Measurements from ENCODE around the gene ATRIP. TPM values are rescaled to one million over a fixed set of nuclear protein-coding genes. Genes with fewer than 3 reads are reported as not detected.

The ATRIP gene
- total RNA-seq, 1 experiment from 2014 or later = 16.1 TPM

GRCh38 chr3:48416091-48416505, 30.4 kb upstream of the ATRIP start:
- BruUV-seq (replicated peaks) = no TSS peak
- Histone ChIP-seq H3K4me3 (ENCODE audit: low read length) (no peak overlapping the region), H3K27me3 (ENCODE audit: low read length) (no peaks in the 10 kb centered on the region), H3K9me3 (ENCODE audit: low read length) (no peaks in the 10 kb centered on the region), H3F3A (ENCODE audit: low read length, unreplicated experiment) (no peaks in the 10 kb centered on the region), H4K20me1 (ENCODE audit: low read length) (no peaks in the 10 kb centered on the region), H3K9ac (ENCODE audit: low read length) (no peak overlapping the region), H2AFZ (ENCODE audit: low read length) (no peak overlapping the region), H3K4me1 (ENCODE audit: insufficient read depth, low read length) (no peaks in the 10 kb centered on the region), H3K9me2 (replicated peaks; ENCODE audit: low read length) (no peaks in the 10 kb centered on the region), H3K4me2 (ENCODE audit: low read length) (no peak overlapping the region), H3K27ac (ENCODE audit: low read length) (no peak overlapping the region), H3K36me3 (ENCODE audit: low read depth, low read length) (no peaks in the 10 kb centered on the region), H3K79me2 (ENCODE audit: low read length) (no peaks in the 10 kb centered on the region)
- ChIA-PET POLR2A (ENCODE audit: unreplicated experiment) (no interaction called here), CTCF (no interaction called here)
- TF ChIP-seq EZH2 (IDR thresholded peaks at IDR 0.05; ENCODE audit: low read length, unreplicated experiment) = no peak
- TF ChIP-seq CTCF (conservative IDR thresholded peaks at IDR 0.05; ENCODE audit: low read depth, low read length) = no peak
- no peak for TF ChIP-seq EZH2phosphoT487 (IDR thresholded peaks at IDR 0.05; ENCODE audit: borderline replicate concordance, low read length)
- intact Hi-C loops (cut with micrococcal nuclease) = no loop called here
- DNase-seq = no peak
- no peak for ATAC-seq

GRCh38 chr3:48416546-48416945, 30.0 kb upstream of the ATRIP start:
- DNase-seq (no peak), ATAC-seq (no peak)
- Histone ChIP-seq H3K9me2 (replicated peaks; ENCODE audit: low read length) (no peaks in the 10 kb centered on the region), H3K9me3 (ENCODE audit: low read length) (no peaks in the 10 kb centered on the region), H4K20me1 (ENCODE audit: low read length) (no peaks in the 10 kb centered on the region), H3K27ac (ENCODE audit: low read length) (no peak overlapping the region), H3K4me1 (ENCODE audit: insufficient read depth, low read length) (no peaks in the 10 kb centered on the region), H3K4me2 (ENCODE audit: low read length) (no peak overlapping the region), H3K36me3 (ENCODE audit: low read depth, low read length) (no peaks in the 10 kb centered on the region), H3K9ac (ENCODE audit: low read length) (no peak overlapping the region), H3K4me3 (ENCODE audit: low read length) (no peak overlapping the region), H3K79me2 (ENCODE audit: low read length) (no peaks in the 10 kb centered on the region), H3K27me3 (ENCODE audit: low read length) (no peaks in the 10 kb centered on the region), H2AFZ (ENCODE audit: low read length) (no peak overlapping the region), H3F3A (ENCODE audit: low read length, unreplicated experiment) (no peaks in the 10 kb centered on the region)
- TF ChIP-seq EZH2phosphoT487 (IDR thresholded peaks at IDR 0.05; ENCODE audit: borderline replicate concordance, low read length) = no peak
- TF ChIP-seq EZH2 (IDR thresholded peaks at IDR 0.05; ENCODE audit: low read length, unreplicated experiment) = no peak
- no peak for TF ChIP-seq CTCF (conservative IDR thresholded peaks at IDR 0.05; ENCODE audit: low read depth, low read length)
- BruUV-seq (replicated peaks) = no TSS peak
- CTCF ChIA-PET = no interaction called here
- POLR2A ChIA-PET (ENCODE audit: unreplicated experiment) = no interaction called here
- intact Hi-C loops (cut with micrococcal nuclease) = no loop called here

- ATAC-seq (no peak), DNase-seq (no peak)
- no peak overlapping the region for H3K4me2 ChIP-seq (ENCODE audit: low read length)
- no peak overlapping the region for H3K9ac ChIP-seq (ENCODE audit: low read length)
- intact Hi-C loops (cut with micrococcal nuclease) = no loop called here
- H3F3A ChIP-seq (ENCODE audit: low read length, unreplicated experiment) = no peaks in the 10 kb centered on the region
- H3K4me1 ChIP-seq (ENCODE audit: insufficient read depth, low read length) = no peaks in the 10 kb centered on the region
- POLR2A ChIA-PET (ENCODE audit: unreplicated experiment) = no interaction called here
- no peaks in the 10 kb centered on the region for H3K36me3 ChIP-seq (ENCODE audit: low read depth, low read length)
- H3K27ac ChIP-seq (ENCODE audit: low read length) = no peak overlapping the region
- no peak overlapping the region for H3K4me3 ChIP-seq (ENCODE audit: low read length)
- no peak for TF ChIP-seq EZH2phosphoT487 (IDR thresholded peaks at IDR 0.05; ENCODE audit: borderline replicate concordance, low read length)
- no peak for TF ChIP-seq EZH2 (IDR thresholded peaks at IDR 0.05; ENCODE audit: low read length, unreplicated experiment)
- H4K20me1 ChIP-seq (ENCODE audit: low read length) = no peaks in the 10 kb centered on the region
- no peaks in the 10 kb centered on the region for H3K9me2 ChIP-seq (replicated peaks; ENCODE audit: low read length)
- no TSS peak for BruUV-seq (replicated peaks)
- no peaks in the 10 kb centered on the region for H3K27me3 ChIP-seq (ENCODE audit: low read length)
- CTCF ChIA-PET = no interaction called here
- no peak overlapping the region for H2AFZ ChIP-seq (ENCODE audit: low read length)
- H3K79me2 ChIP-seq (ENCODE audit: low read length) = no peaks in the 10 kb centered on the region
- H3K9me3 ChIP-seq (ENCODE audit: low read length) = no peaks in the 10 kb centered on the region
Observed at GRCh38 chr3:48417529-48418108, 28.9 kb upstream of the ATRIP start.

All from PC-3 (cell line).